Myocyte (in vitro differentiated cells): ENCODE data around the gene HPGDS. TPM values are rescaled to one million over a fixed set of nuclear protein-coding genes. Genes with fewer than 3 reads are reported as not detected.
A peak's percentile ranks its signal among the peaks of the same experiment; 100 is the strongest.
"Not testable (repeated sequence)": the region's sequence is repeated elsewhere in the genome, so short reads cannot be mapped to it uniquely, and the experiment has no call there.

Experiments used
- DNase-seq: peaks from one replicate; pipeline ENCODE4 v3.0.0-alpha.2; 2012; ENCODE audit warnings: low read depth
- total RNA-seq: library from RNA; depleted of rRNA; stranded (reverse); fragments of >200 nt; gene quantifications from 2 replicates; pipeline ENCODE4 v1.2.3, GENCODE V29; 2014

HPGDS gene
- total RNA-seq, 1 donor from 2014 or later = not detected

GRCh38 chr4:94357624-94358023 lies 15.0 kb upstream of the HPGDS start:
- no peak for DNase-seq

GRCh38 chr4:94356444-94356843 lies 13.8 kb upstream of the HPGDS start:
- DNase-seq = peak; percentile 64

- DNase-seq = no peak
Measured at GRCh38 chr4:94354474-94354896, 11.8 kb upstream of the HPGDS start.

GRCh38 chr4:94352996-94353395 lies 10.4 kb upstream of the HPGDS start:
- DNase-seq = no peak

- no peak for DNase-seq
Measured at GRCh38 chr4:94352163-94352562, 9.5 kb upstream of the HPGDS start.

GRCh38 chr4:94351319-94351718 lies 8.7 kb upstream of the HPGDS start:
- DNase-seq = no peak

GRCh38 chr4:94350095-94350494 lies 7.5 kb upstream of the HPGDS start:
- DNase-seq = no peak

GRCh38 chr4:94349193-94349592 lies 6.6 kb upstream of the HPGDS start:
- peak; percentile 18 for DNase-seq

- no peak for DNase-seq
Measured at GRCh38 chr4:94348666-94349065, 6.0 kb upstream of the HPGDS start.

GRCh38 chr4:94346541-94346940 lies 3.9 kb upstream of the HPGDS start:
- DNase-seq = no peak

GRCh38 chr4:94345969-94346368 lies 3.3 kb upstream of the HPGDS start:
- DNase-seq = no peak

- DNase-seq = no peak
Measured at GRCh38 chr4:94345266-94345665, 2.6 kb upstream of the HPGDS start.

- no peak for DNase-seq
Measured at GRCh38 chr4:94344457-94344856, 1.8 kb upstream of the HPGDS start.

- DNase-seq = no peak
Measured at GRCh38 chr4:94341481-94342370, 910 bp downstream of the HPGDS start.

GRCh38 chr4:94339779-94340178 lies 2.9 kb downstream of the HPGDS start:
- DNase-seq = no peak

GRCh38 chr4:94338681-94339351 lies 3.8 kb downstream of the HPGDS start:
- no peak for DNase-seq

- DNase-seq = not testable (repeated sequence)
Measured at GRCh38 chr4:94336791-94337190, 5.8 kb downstream of the HPGDS start.

GRCh38 chr4:94336303-94336702 lies 6.3 kb downstream of the HPGDS start:
- DNase-seq = no peak

- DNase-seq = no peak
Measured at GRCh38 chr4:94334962-94335361, 7.7 kb downstream of the HPGDS start.

GRCh38 chr4:94334476-94334875 lies 8.2 kb downstream of the HPGDS start:
- DNase-seq = no peak

GRCh38 chr4:94333866-94334265 lies 8.8 kb downstream of the HPGDS start:
- no peak for DNase-seq

GRCh38 chr4:94332983-94333590 lies 9.5 kb downstream of the HPGDS start:
- peak; percentile 27 for DNase-seq
